GM23248 (cell line): ENCODE data around the gene MAPK6.

ENCODE experiments used
- EZH2 ChIP-seq: fragments of 200-600 bp; sonication (generic); IDR thresholded peaks from 2 replicates; pipeline ENCODE4 v1.6.1; 2018; ENCODE audit warnings: antibody characterized with exemption, mild to moderate bottlenecking; ENCODE audit not compliant: insufficient read depth, poor library complexity, severe bottlenecking
- EZH2phosphoT487 ChIP-seq: fragments of 200-600 bp; sonication (generic); IDR thresholded peaks from 2 replicates; pipeline ENCODE4 v1.6.1; 2018; ENCODE audit warnings: antibody characterized with exemption, moderate library complexity, mild to moderate bottlenecking, low read depth; ENCODE audit not compliant: insufficient read depth

DNA sequence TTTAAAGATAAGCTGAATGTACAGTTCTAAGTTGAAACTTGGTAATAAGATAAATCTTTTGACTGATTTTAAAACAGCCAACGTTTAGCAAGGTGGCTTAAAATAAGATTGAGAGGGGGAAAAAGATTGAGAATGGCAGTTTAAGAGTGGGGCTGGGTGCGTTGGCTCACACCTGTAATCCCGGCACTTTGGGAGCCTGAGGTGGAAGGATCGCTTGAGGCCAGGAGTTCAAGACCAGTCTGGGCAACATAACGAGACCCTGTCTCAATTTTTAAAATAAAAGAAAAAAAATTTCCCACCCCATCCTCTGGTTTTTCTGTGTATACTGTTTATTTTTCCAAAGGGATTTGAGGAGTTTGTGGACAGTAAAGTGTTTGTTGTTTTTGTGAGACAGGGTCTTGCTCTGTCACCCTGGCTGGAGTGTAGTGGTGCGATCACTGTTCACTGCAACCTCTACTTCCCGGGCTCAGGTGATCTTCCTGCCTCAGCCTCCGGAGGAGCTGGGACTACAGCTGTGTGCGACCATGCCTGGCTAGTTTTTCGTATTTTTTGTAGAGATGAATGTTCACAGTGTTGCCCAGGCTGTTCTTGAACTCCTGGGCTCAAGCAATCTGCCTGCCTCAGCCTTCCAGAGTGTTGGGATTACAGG is 3.0 kb downstream of the MAPK6 start:
- no peak for TF ChIP-seq EZH2
- no peak for TF ChIP-seq EZH2phosphoT487
